ENCODE results near the gene SESN1. TPM values are rescaled to one million over a fixed set of nuclear protein-coding genes. Genes with fewer than 3 reads are reported as not detected.

The SESN1 gene
- total RNA-seq, 2 donors from 2014 or later = 23.4 to 48.8 TPM

- H3K27me3 ChIP-seq = no peaks in the 10 kb centered on the region
- WGBS, 2 donors = 93 to 97% methylated on average over 3 of the region's 3 CpGs
- H3K36me3 ChIP-seq (replicated peaks in 1 of 2; ENCODE audit: insufficient read depth in 1 of 2, low read depth in 2 of 2) = no peaks in the 10 kb centered on the region
- TF ChIP-seq POLR2A (IDR thresholded peaks at IDR 0.05) (no peak), CTCF (IDR thresholded peaks at IDR 0.05) (no peak)
- H3K9me3 ChIP-seq = no peaks in the 10 kb centered on the region
- peaks cover 1% of the 10 kb centered on the region for H3K4me1 ChIP-seq
- intact Hi-C loops (cut with DNase I) = no loop called here
- no peak overlapping the region for H3K27ac ChIP-seq
- ATAC-seq (no peak), DNase-seq (no peak)
- H3K4me3 ChIP-seq = no peak overlapping the region
These were observed 66.2 kb downstream of the SESN1 start for GRCh38 chr6:109028439-109028838.

- Histone ChIP-seq H3K27ac (no peak overlapping the region), H3K4me1 (peaks cover 5% of the 10 kb centered on the region), H3K36me3 (replicated peaks in 1 of 2; ENCODE audit: insufficient read depth in 1 of 2, low read depth in 2 of 2) (no peaks in the 10 kb centered on the region), H3K9me3 (no peaks in the 10 kb centered on the region), H3K27me3 (no peaks in the 10 kb centered on the region), H3K4me3 (no peak overlapping the region)
- intact Hi-C loops (cut with DNase I) = no loop called here
- TF ChIP-seq CTCF (IDR thresholded peaks at IDR 0.05) (no peak), POLR2A (IDR thresholded peaks at IDR 0.05) (no peak)
- no peak for ATAC-seq
- no peak for DNase-seq
These were observed 66.7 kb downstream of the SESN1 start for GRCh38 chr6:109027964-109028363.

- intact Hi-C loops (cut with DNase I) = no loop called here
- Histone ChIP-seq H3K27ac (no peak overlapping the region), H3K4me1 (peaks cover 5% of the 10 kb centered on the region), H3K4me3 (no peak overlapping the region), H3K27me3 (no peaks in the 10 kb centered on the region), H3K36me3 (replicated peaks in 1 of 2; ENCODE audit: insufficient read depth in 1 of 2, low read depth in 2 of 2) (no peaks in the 10 kb centered on the region), H3K9me3 (no peaks in the 10 kb centered on the region)
- TF ChIP-seq CTCF (IDR thresholded peaks at IDR 0.05) (no peak), POLR2A (IDR thresholded peaks at IDR 0.05) (no peak)
- DNase-seq = no peak
- 95 to 100% methylated on average over 1 of the region's 1 CpG for WGBS, 2 donors
- ATAC-seq = no peak
These were observed 69.0 kb downstream of the SESN1 start for GRCh38 chr6:109025639-109026038.

- no peak for TF ChIP-seq POLR2A (IDR thresholded peaks at IDR 0.05)
- H3K27ac ChIP-seq = no peak overlapping the region
- no peak overlapping the region for H3K4me3 ChIP-seq
- H3K27me3 ChIP-seq = no peaks in the 10 kb centered on the region
- DNase-seq = no peak
- H3K9me3 ChIP-seq = peaks cover 0 to under 1% (median 0%) of the 10 kb centered on the region in 3 donors
- peaks cover 5% of the 10 kb centered on the region for H3K4me1 ChIP-seq
- no peaks in the 10 kb centered on the region for H3K36me3 ChIP-seq (replicated peaks in 1 of 2; ENCODE audit: insufficient read depth in 1 of 2, low read depth in 2 of 2)
- intact Hi-C loops (cut with DNase I) = no loop called here
- WGBS, 2 donors = 95 to 96% methylated on average over 4 of the region's 4 CpGs
- ATAC-seq = no peak
These were observed 69.9 kb downstream of the SESN1 start for GRCh38 chr6:109024784-109025183.

- no peak overlapping the region for H3K27ac ChIP-seq
- ATAC-seq (no peak), DNase-seq (no peak)
- H3K36me3 ChIP-seq (replicated peaks in 1 of 2; ENCODE audit: insufficient read depth in 1 of 2, low read depth in 2 of 2) = no peaks in the 10 kb centered on the region
- H3K9me3 ChIP-seq = peaks cover 0 to 5% (median 0%) of the 10 kb centered on the region in 3 donors
- WGBS, 2 donors = 92 to 96% methylated on average over 2 of the region's 2 CpGs
- no peak overlapping the region for H3K4me3 ChIP-seq
- TF ChIP-seq POLR2A (IDR thresholded peaks at IDR 0.05) (no peak), CTCF (IDR thresholded peaks at IDR 0.05) (no peak)
- H3K4me1 ChIP-seq = peaks cover 5% of the 10 kb centered on the region
- intact Hi-C loops (cut with DNase I) = no loop called here
- no peaks in the 10 kb centered on the region for H3K27me3 ChIP-seq
These were observed 70.3 kb downstream of the SESN1 start for GRCh38 chr6:109024368-109024767.
